GM06990 (cell line): ENCODE results near the gene AMPD3.

Experiments
- DNase-seq: peaks from one replicate; pipeline ENCODE4 v3.0.0-alpha.2; 2011; ENCODE audit not compliant: insufficient read length; ENCODE audit errors: extremely low read depth
- H3K27me3 ChIP-seq: replicated peaks from 2 replicates; pipeline ENCODE4 v1.6.0; 2011; ENCODE audit warnings: low read length; ENCODE audit not compliant: control insufficient read depth, insufficient read depth
- H3K36me3 ChIP-seq: 2 replicates; pipeline ENCODE4 v1.5.1; 2011; ENCODE audit warnings: low read length; ENCODE audit not compliant: control insufficient read depth, insufficient read depth
- H3K4me3 ChIP-seq: replicated peaks from 2 replicates; pipeline ENCODE4 v1.5.1; 2011; ENCODE audit warnings: low read depth, mild to moderate bottlenecking, control low read depth, low read length
- TF ChIP-seq, protein P1 (sequence below): IDR thresholded peaks from 2 replicates; pipeline ENCODE4 v1.5.1; 2011; ENCODE audit warnings: low read length, control low read depth, mild to moderate bottlenecking, inconsistent platforms; ENCODE audit not compliant: insufficient read depth, poor library complexity, severe bottlenecking

AMPD3 gene

DNA sequence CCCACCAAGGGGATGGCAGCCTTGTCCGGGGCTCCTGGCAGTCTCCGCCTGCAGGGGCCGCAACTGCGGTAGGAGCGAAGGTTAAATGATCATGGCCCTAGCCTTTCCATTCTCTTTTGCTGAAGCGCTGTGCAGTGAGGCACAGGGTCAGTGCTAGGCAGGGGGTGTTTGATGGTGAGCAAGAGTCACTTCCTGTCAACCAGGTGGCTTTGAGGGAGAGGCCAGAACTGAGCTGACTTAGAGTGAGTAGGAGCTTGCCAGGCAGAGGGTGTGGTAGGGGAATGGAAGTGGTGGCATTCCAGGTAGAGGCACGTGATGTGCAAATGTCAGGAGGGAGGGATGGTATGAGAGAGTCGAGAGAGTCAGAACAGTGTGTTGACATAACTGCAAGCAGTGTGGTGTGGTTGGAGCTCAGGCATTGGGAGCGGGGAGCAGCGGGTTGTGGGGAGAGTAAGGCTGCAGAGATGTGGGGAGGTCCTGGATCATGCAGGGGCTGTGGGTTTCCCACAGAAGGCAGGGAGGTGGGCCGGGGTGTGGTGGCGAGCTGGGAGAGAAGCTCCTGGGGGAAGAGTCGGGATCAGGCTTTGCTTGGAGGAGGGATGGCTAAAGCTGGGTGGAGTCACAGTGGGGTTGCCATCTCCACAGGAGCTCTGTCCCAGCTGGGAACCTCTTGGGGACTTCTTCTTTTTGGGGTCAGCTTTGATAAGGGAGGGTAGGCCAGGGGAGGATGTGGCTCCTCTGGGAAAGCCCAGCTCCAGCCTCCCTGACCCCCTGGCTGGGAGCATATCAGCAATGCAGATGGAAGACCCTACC lies 33.3 kb downstream of the AMPD3 start:
- TF ChIP-seq, protein P1, sequence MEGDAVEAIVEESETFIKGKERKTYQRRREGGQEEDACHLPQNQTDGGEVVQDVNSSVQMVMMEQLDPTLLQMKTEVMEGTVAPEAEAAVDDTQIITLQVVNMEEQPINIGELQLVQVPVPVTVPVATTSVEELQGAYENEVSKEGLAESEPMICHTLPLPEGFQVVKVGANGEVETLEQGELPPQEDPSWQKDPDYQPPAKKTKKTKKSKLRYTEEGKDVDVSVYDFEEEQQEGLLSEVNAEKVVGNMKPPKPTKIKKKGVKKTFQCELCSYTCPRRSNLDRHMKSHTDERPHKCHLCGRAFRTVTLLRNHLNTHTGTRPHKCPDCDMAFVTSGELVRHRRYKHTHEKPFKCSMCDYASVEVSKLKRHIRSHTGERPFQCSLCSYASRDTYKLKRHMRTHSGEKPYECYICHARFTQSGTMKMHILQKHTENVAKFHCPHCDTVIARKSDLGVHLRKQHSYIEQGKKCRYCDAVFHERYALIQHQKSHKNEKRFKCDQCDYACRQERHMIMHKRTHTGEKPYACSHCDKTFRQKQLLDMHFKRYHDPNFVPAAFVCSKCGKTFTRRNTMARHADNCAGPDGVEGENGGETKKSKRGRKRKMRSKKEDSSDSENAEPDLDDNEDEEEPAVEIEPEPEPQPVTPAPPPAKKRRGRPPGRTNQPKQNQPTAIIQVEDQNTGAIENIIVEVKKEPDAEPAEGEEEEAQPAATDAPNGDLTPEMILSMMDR, result no peak
- Histone ChIP-seq H3K4me3 (no peak overlapping the region), H3K27me3 (no peaks in the 10 kb centered on the region), H3K36me3 (peaks cover 38% of the 10 kb centered on the region)
- peak; percentile 30 for DNase-seq

DNA sequence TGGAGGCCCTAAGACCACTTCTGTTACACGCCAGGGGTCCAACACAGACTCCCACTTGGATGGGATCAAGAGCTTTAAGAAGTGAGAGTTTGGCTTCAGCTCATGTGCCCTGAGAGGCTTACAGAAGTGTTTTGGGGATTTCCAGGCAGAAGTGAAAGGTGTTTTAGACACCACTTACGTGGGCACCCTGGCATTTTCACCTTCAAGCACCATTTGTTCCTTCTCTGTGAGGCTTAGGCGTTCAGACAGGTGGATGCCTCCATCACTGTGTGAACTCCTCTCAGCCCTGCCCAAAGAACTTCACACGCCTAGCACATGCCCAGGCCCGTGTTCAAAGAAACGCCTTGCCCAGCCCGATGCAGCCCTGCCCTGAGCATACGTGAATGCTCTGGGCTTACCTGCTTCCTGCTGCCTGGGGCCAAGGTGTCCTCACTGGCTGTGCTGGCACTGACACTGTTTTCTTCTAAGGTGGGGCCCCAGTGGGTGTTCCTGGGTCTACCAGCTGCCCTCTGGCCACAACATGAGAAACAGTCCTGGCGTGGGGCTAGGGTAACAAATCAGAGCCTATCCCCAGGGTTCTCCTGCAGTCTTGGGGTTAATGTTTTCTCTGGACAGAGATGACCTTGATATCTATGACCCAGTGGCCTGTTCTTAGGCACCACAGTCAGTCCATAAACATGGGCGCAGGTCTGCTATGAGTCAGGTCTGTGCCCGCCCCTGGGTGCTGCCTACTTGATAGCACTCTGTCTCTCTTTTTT lies 34.0 kb downstream of the AMPD3 start:
- no peaks in the 10 kb centered on the region for H3K27me3 ChIP-seq
- peaks cover 36% of the 10 kb centered on the region for H3K36me3 ChIP-seq
- TF ChIP-seq, protein P1, result no peak
- H3K4me3 ChIP-seq, result no peak overlapping the region
- DNase-seq, result peak; percentile 49

DNA sequence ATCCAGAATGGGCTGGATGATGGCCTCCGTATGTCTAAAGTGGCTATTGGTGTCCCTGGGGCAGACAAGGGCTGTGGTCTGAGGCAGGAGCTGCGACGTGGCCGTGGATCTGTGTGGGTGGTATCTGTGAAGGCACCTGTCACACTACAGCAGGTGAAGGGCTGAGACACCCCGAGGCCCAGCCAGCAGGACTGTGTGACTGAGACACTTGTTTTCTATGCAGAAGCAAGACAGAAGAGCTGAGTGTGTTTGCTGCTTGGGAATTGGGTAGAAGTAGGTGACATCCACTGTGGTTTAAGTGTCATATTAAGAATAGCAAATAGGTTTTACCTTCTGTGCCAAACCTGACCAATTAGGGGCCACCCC lies 35.0 kb downstream of the AMPD3 start:
- no peak for DNase-seq
- no peak overlapping the region for H3K4me3 ChIP-seq
- H3K36me3 ChIP-seq, result peaks cover 35% of the 10 kb centered on the region
- TF ChIP-seq, protein P1, result no peak
- no peaks in the 10 kb centered on the region for H3K27me3 ChIP-seq

DNA sequence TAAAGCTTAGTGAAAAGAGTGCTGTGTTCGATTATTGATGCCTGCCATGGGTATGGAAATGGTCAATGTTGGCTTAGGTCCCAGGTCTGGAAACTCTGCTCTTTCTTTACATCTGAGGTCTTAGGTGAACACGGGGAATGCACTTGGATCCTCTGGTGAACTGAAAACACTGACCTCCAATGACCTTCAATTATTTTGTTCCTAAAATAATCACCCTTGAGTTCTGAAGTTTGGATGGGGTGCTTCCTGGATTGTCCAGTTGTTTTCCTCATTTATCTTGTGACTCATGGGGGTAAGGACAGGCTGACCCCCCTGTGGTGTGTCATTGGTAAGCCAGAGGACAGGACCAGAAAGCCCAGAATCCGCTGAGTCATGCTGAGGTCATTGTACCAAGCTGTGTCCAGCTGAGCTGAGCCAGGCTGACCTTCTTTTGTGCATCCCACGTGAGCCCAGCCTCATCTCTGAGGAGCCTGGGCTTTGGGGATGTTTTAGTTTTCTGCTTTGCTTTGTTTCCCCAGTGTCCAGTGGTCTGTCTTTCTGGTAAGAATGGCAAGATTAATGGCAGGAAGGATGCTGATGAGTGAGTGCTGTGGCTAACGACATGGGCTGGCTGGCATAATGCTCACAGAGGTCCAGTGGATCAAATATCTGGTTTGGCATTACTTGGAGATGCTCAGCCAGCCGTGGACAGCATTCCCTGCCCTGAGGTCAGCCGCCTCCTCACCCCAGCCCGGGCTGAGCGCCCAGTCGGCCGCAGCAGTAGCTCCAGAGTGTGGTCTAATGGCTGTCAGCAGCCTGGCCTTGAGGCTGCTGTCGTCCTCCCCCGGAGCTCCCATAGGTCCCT lies 35.6 kb downstream of the AMPD3 start:
- Histone ChIP-seq H3K27me3 (no peaks in the 10 kb centered on the region), H3K4me3 (no peak overlapping the region), H3K36me3 (peaks cover 36% of the 10 kb centered on the region)
- no peak for DNase-seq
- TF ChIP-seq, protein P1, result no peak

DNA sequence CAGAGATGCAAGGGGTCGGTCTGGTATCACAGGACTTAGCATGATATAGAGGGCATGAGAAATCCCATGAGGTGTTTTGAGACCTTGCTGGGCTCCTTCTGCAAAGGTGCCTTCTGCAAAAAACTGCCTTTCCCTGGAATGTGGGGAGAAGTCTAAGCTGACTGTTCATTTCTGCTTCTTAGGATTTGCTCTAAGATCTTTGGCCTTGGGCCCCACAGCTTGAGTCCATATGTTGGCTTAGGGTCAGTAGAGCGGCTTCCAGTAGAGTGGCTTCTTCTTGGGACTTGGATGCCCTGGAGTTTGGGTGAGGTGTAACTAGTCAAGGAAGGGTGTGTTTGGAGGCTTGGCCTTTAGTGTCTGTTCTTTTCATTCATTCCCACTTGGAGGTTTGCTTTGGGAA lies 37.0 kb downstream of the AMPD3 start:
- H3K36me3 ChIP-seq, result peaks cover 36% of the 10 kb centered on the region
- DNase-seq, result no peak
- TF ChIP-seq, protein P1, result no peak
- no peaks in the 10 kb centered on the region for H3K27me3 ChIP-seq
- H3K4me3 ChIP-seq, result no peak overlapping the region
